Activated CD8-positive, alpha-beta memory T cell treated with anti-CD3 and anti-CD28 coated beads, Interleukin-2, amount 50 U/mL, for 1 hour (primary cell): ENCODE measurements around the gene CRACDL.

Experiments used
- DNase-seq: peaks from one replicate; pipeline ENCODE4 v3.0.0-alpha.2; 2020; ENCODE audit errors: extremely low read depth

CRACDL gene, protein sequence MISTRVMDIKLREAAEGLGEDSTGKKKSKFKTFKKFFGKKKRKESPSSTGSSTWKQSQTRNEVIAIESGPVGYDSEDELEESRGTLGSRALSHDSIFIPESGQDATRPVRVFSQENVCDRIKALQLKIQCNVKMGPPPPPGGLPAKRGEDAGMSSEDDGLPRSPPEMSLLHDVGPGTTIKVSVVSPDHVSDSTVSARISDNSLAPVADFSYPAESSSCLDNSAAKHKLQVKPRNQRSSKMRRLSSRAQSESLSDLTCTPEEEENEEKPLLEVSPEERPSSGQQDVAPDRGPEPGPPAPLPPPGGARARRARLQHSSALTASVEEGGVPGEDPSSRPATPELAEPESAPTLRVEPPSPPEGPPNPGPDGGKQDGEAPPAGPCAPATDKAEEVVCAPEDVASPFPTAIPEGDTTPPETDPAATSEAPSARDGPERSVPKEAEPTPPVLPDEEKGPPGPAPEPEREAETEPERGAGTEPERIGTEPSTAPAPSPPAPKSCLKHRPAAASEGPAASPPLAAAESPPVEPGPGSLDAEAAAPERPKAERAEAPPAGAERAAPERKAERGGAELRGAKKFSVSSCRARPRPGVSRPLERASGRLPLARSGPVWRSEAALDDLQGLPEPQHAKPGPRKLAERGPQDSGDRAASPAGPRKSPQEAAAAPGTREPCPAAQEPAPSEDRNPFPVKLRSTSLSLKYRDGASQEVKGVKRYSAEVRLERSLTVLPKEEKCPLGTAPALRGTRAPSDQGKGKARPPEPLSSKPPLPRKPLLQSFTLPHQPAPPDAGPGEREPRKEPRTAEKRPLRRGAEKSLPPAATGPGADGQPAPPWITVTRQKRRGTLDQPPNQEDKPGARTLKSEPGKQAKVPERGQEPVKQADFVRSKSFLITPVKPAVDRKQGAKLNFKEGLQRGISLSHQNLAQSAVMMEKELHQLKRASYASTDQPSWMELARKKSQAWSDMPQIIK

DNA sequence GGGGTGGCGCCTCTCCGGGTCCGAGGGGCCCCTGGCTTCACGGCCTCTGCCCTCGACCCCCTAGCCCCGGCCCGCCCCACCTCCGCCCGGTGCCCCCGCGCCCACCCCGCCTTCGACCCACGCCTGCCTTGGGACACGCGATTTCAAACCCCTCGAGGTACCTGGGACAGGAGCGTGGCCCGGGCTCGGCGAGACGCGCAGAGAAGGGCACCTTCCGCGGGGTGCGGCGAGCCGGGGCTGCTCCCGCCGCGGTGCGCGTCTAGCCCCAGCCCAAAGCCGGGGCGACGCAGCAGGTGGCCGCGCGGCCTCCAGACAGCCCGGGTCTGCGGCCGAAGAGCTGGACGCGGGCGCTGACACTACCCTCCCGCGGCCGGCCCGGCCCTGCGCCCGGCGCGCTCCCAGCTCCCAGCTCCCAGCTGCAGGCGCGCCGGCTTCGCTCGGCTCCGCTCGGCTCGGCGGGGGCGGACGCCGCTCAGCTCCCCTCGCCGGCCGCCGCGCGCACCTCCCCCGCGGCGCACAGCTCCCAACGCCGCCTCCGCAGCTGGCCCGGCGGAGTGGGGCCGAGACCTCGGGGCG, at the start of gene CRACDL:
CRACDL (minus strand) TSS at position 449 of the 576 bp plus-strand sequence. CDS start 89,425 bp downstream, outside the sequence.
- DNase-seq, result no peak

DNA sequence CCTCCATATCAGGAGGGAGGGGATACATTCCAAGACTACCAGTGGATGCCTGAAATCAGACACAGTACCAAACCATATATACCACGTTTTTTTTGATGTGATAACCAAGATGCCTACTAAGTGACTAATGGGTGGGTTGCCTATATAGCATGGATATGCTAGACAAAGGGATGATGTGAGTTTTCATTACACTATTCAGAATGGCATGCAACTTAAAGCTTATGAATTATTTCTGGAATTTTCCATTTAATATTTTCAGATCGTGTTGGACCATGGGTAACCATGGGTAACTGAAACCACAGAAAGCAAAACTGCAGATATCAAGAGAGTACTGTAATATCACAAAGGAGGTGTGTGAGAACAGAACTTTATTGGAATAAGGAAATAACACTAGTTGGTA, 39.6 kb upstream of the CRACDL start:
- DNase-seq, result no peak

DNA sequence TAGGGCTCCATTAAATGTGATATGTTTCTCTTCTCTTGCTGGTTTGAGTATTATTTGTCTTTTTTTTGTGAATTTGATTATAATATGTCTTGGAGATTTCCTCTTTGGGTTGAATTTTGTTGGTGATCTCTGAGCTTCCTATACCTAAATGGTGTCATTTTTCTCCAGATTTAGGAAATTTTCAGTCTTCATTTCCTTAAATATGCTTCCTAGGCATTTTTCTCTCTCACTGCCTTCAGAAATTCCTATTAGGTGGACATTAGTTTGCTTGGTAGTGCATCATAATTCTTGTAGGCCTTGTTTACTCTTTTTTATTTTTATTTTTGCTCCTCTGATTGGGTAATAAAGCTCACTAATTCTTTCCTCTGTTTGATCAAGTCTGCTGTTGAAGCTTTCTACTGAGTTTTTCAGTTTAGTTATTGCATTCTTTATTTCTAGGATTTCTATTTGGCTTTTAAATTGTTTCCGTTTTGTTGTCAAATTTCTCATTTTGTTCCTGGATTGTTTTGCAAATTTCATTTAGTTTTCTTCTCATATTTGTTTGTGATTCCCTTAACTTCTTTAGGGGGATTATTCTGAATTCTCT, 36.6 kb upstream of the CRACDL start:
- no peak for DNase-seq

DNA sequence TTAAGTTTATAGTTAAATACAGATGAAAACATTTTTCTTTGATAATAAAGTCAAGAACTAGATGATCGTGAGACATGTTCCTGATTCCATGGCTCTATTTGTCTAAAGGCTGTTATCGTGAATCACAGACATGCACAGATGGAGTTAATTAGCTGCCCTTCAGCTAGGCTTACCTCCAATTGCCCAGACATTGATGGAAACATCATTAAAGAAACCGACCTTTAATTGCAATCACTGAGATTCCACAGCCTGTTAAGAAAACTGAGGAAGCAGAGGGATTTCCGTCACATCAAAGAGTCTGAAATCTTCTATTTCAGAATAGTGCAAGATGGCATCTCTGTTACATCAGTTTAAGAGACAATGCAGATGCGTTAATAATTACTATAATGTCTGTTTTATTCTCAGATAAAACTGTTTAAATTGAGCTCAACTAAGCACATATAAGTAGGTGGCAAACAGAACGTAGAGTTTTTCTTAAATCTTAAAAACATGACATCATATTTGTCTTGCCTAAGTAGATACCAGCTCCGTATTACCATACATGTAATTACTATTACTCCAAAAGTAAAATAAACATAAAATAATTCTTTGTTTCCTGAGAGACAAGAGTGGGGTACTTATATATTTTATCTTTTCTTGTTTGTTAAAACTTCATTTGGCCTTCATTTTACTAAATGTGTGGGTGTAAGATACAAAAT, 23.9 kb upstream of the CRACDL start:
- DNase-seq, result no peak

DNA sequence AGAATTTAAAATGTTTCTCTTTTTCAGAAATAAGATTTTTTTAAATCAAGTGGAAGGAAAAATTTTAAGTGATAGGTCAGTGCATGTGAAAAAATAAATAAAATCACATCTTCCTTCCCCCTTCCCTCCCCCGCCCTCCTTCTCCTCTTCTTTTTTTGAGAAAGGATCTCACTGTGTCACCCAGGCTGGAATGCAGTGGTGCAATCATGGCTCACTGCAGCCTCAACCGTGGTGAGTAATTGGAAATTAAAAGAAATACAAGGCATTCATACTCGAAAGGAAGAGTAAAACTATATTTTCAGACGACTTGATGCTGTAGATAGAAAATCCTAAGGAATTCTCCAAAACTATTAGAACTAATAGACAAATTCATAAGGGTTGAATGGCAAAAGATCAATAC, 16.9 kb upstream of the CRACDL start:
- no peak for DNase-seq

DNA sequence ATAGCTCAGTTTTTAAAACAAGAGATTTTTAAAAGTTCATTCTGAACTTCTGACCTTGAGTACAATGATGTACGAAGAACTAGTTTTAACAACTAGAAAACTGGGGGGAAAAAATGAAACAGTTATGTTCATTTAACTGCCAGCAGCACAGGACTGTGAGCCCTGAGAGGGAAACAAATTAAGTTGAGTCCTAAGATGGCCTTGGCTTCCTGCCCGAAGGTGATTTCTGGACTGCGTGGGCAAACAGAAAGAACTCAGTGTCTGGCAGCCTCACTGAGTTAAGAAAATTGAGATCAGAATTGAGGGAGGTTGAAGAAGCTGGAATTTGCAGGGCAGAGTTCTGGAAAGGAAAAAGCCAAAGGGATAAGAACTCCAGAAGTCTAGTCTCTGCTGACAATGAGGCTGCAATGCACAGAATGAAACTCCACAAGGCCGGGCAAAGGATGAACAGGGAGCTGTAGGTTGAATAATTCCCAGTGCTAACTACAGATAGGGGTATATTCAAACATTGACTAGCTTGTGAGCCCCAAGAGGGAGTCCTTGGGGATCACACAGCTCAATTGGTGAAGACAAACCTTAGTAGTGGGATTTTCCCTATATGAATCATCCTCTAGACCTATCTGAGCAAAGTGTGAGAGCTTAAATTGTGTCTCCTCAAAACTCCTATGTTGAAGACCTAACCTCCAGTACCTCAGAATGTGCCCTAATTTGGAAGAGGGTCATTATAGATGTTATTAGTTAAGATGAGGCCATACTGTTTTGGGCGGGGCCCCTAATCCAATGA, 13.1 kb upstream of the CRACDL start:
- DNase-seq, result no peak

DNA sequence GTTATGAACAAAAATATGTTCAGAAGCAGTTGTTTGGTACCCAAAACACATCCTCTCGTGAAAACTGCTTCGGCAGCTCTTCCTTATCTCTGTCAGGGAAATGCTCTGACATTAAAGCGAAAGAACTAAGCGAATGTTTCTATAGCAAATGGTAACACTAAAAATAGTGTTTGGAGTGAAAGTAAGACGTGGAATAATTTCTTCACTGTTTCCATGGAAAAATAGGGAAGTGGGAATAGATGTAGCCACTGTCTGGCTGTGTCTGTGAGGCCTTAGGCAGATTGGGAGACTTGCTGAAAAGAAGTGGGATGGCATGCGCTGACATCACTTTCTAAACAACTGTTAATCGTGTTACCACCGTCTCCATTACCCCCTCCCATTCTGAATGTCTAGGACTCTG, 11.5 kb upstream of the CRACDL start:
- DNase-seq, result no peak

DNA sequence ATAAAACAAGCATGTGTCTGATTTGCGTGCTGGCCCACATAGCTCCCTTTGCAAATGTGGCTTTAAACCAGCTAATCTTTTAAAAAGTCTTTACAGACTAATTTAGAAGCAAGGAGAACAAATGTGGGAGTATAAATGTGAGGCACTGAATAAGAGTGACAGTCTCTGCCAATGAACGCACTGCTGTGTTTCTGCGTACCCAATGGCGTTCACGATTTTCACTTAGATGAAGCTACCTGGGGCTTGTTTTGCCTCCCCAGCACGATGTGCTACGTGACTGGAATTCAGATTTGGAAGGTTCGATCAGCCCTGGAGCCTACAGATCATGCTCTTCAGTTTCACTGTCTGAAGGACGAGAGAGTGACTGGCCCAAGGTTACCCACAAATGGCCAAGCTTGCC, 10.8 kb upstream of the CRACDL start:
- no peak for DNase-seq

DNA sequence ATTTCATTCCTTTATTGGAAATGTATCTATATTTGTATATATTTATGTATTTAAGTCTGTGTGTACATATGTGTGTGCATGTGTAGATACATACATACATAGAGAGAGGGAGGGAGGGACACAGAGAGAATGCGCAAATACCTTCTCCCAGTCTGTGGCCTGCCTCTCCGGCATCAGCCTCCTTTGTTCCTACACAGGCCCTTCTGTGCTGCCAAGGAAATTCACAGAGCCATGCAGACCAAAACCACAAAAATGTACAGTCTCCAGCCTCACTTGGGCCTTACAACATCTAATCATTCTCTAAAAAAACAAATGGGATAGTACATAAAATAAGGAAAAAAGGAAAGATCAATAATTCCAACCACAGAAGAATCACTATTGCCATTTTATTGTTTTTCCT, 8.8 kb upstream of the CRACDL start:
- no peak for DNase-seq

DNA sequence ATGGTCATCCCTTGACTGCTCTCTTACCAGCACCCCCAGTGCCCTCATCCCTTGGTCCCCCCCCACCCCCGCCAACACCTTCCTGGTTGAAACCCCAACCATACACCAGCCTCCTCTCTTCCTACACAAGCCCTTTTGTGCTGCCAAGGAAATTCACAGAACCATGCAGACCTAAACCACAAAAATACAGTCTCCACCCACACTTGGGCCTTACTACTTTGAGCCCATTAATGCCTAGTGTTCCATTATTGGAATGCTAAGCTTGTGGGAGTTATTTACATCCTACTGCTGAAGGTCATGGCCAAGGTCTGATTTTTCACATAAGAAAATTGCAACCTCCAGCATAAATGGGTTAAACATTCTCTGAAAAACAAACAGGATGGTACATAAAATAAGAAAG, 4.1 kb upstream of the CRACDL start:
- no peak for DNase-seq

DNA sequence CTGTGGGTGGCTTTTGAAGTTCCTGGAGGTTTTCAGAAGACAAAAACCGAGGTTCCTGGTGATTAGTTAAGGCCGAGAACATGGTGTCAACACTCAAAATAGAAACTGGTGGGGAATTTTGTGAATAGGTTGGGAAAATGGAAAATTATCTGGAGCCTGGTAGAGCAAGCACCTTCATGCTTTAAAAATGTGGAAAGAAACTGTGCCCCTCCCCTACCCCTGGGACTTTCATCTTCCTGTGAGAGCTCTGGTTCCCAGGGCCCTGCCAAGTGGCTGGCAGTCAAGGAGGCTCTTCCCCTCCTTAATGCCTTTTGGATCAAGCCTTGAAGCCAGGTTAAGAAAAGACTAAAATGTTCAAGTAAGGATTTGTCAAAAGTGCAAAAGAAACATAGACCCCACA, 1.9 kb upstream of the CRACDL start:
- no peak for DNase-seq

DNA sequence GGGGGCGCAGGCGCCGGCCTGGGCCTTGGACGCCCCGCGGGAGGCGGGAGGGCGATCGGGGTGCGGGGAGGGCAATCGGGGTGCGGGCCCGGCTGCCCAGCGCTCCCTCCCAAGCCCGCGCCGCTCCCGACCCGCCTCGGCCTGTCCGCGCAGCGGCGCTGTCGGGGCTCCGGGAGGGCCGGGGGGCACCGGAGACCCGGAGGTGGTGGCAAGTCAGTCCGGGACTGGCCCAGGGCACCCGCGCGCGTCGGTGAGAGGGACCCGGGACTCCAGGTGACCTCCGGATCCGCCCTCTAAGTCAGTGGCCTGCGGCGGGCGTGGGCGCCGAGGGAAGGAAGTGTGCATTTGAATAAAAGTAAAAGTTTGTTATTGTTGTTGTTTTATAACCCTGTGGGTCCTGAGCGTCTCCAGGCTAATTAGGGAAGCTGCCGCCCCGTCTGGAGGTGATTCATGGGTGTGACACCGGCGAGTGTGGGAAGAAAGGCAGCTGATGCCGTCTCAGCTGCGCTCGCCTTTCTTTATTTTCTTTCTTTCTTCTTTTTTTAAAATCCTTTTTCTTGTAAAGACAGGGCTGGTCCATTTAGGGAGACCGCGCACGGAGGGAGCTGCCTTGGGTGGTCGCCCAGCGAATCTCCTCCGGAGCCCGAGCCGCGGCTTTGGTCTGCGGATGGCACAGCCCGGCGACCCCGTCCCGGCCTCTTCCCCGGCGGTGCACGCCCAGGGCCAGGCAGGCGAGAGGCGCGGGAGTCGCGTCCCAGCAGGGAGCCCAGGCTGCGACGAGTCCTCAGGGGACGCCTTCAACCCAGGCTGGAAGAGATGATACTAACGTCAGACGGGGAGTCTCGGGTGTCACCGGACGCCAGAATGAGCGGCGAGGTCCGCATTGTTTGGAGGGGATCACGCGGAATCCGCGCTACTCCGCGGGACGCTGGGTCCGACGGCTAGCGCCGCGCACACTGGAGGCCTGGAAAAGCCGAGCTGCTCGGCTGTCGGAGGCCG, 627 bp upstream of the CRACDL start:
- DNase-seq, result no peak

DNA sequence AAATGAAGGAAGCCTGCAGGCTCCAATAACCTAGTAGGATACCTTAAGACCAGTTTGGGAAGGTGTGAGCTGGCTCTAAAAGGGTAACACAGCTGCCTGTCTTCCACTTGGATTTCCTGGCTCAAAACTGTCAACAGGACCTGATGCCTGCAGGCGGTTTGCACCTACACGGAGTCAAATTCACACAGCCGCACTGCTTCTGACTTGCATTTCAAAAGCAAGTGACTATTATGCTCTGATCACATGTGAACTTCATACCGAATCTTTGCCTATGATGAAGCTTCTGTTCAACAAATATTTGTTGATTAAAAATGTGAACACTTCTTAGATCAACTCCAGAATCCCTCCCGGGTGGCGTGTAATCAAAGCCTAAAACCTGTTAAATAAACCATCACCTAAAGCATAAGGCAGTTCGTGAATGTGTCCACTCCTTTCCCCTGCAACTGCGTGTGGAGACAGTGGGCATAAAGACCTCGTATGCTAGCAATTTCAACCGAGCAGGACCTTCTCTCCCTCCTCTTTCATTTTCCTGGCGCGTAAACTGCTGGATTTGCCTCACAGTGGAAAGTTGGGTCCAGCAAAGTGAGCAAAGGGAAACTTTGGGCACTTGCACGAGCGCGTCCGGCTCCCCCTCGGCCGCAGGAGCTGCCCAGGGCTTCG, 784 bp downstream of the CRACDL start:
- no peak for DNase-seq

DNA sequence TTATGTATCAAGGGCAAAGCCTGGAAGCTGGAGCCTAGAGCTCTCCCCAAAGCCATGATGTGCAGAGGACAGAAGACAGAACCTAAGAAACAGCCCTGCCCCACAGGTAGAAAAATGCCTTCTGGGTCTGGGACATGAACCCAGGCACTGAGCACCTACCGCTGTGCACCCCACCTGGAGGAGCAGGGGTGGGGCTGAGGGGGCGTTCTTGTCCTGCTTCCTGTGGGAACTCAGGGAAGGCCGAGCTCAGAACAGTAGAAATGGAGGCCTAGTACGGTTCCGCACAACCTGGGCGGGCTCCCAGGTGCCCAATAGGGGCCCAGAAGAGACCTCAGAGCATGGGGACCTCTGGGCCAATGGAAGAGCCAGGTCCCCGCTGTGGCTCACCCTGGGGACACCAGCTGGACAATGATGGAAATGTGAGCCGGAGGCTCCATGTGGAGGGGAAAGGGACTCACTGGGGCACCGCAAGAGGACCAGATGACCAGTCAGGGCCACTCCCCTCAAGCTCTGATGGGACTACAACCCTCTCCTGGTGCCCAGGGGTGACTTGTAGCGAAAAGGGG, 3.2 kb downstream of the CRACDL start:
- no peak for DNase-seq

DNA sequence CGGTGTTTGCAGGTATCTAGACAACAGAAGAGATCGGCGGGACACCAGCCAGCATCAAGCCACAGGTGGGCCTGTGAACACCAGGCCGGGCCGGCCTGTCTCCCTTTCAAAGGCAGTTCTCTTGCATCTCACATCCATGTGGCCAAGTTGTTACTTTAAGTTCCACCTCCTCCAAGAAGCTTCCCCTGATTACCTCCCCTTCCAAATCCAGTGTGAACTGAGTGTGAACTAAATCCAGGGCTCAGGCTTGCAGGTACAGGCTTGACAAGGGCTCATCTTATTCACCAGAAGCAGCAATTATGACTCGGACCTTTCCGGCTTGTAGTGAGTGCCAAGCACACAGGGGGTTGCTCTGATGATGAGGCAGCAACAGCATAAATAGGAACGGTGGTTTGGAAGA, 3.9 kb downstream of the CRACDL start:
- DNase-seq, result no peak

DNA sequence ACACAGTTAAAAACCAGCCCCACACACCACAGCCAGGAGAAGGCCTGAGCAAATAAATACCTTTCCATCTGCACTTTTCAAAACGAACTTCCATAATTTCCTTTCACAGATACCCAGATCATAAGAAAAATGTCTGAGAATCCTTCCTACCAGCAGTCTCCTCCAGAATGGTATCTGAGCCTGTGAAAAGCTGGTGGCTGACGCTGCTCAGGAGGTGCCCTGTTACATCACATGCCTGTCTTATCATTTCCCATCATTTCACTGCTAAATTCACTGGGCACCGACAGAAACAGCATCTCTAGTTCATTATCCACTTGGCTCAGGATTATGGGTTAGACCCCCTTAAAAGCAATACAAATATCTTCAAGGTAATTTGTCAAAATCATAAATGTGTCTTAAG, 4.4 kb downstream of the CRACDL start:
- no peak for DNase-seq

DNA sequence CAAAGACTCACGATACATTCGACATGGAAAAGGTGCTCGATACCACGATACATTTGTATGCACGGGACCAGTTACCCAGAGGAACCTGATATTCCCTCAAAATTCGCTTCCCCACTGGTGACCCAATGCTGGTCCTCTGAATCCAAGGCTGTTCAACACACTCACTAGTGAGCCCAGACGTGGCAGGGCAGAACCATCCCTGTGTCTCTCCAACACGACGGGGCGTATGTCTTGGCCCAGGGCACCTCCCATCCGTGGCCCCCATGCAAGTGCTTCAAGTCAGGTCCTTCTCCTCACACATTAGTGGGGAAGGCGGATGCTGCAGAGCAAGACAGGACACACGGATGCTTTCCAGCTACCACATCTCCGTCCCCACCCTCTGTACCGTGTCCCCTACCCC, 6.1 kb downstream of the CRACDL start:
- no peak for DNase-seq

DNA sequence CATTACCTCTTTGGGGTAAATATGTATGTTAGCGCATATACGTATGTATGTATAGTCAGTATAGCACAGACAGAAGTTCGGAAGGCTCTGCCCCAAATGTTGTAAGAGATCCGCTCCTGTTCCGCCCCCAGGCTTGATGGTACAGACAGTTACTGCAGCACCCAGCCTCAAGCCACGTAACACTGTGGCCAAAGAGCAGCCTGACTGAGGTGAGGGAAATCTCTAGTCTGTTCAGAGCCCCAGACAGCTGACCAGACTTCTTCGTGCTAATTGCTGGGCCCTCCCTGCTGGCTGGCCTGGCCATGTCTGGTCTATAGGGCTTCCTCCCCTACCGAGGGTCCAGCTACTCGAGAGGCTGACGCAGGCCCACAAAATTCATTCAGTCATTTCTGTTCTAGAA, 7.8 kb downstream of the CRACDL start:
- no peak for DNase-seq

DNA sequence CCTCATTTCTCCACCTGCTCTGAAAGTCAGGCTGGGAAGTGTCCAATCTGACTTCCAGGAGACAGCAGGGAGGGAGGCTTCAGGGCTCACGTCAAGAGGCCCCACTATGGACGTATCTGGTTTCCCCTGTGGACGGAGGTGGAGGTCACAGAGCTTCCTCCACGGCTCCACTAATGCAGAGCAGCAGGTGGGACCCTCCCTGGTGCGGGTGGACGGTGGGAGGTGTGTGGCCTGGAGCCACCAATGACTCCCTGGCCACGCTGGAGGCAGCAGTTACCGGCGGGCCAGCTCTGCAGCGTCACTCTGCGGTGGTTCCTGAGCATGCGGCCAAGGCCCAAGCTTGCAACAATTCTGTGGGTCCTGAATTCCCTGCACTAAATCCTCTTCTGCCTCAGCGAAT, 9.0 kb downstream of the CRACDL start:
- no peak for DNase-seq
